CD4-positive, alpha-beta T cell treated with Interleukin-17A for 4 hours (primary cell): ENCODE data around the gene KRTAP12-2.

ENCODE experiments used
- DNase-seq: peaks from one replicate; pipeline ENCODE4 v3.0.0-alpha.2; 2020; ENCODE audit warnings: mixed read lengths

Gene KRTAP12-2

GRCh38 chr21:44666401-44667320 is at the start of gene KRTAP12-2:
TSS of gene KRTAP12-2 (minus strand) at chr21:44666927. CDS start at chr21:44666886, 41 bp downstream.
- DNase-seq: no peak

GRCh38 chr21:44714905-44715304 is 48.2 kb upstream of the KRTAP12-2 start:
- no peak for DNase-seq

- no peak for DNase-seq
These were observed 47.1 kb upstream of the KRTAP12-2 start for GRCh38 chr21:44713846-44714245.

GRCh38 chr21:44713130-44713529 is 46.4 kb upstream of the KRTAP12-2 start:
- no peak for DNase-seq

- no peak for DNase-seq
These were observed 45.7 kb upstream of the KRTAP12-2 start for GRCh38 chr21:44712203-44713028.

- DNase-seq: no peak
These were observed 44.8 kb upstream of the KRTAP12-2 start, which contains the start of gene TSPEAR for GRCh38 chr21:44711327-44712202. TSS of gene TSPEAR (minus strand) at chr21:44711572. CDS start at chr21:44711514, 58 bp downstream.

- no peak for DNase-seq
These were observed 44.1 kb upstream of the KRTAP12-2 start for GRCh38 chr21:44710756-44711326.

- DNase-seq: no peak
These were observed 43.6 kb upstream of the KRTAP12-2 start for GRCh38 chr21:44710294-44710665.

GRCh38 chr21:44709426-44710293 is 42.9 kb upstream of the KRTAP12-2 start:
- peak; percentile 49 for DNase-seq

GRCh38 chr21:44708866-44709425 is 42.2 kb upstream of the KRTAP12-2 start:
- DNase-seq: no peak

- no peak for DNase-seq
These were observed 41.6 kb upstream of the KRTAP12-2 start for GRCh38 chr21:44708213-44708865.

- no peak for DNase-seq
These were observed 40.2 kb upstream of the KRTAP12-2 start for GRCh38 chr21:44706706-44707581.

GRCh38 chr21:44706026-44706705 is 39.4 kb upstream of the KRTAP12-2 start:
- no peak for DNase-seq

GRCh38 chr21:44704636-44705001 is 37.9 kb upstream of the KRTAP12-2 start:
- DNase-seq: no peak

GRCh38 chr21:44703731-44704635 is 37.3 kb upstream of the KRTAP12-2 start:
- DNase-seq: no peak

- DNase-seq: no peak
These were observed 36.4 kb upstream of the KRTAP12-2 start for GRCh38 chr21:44702973-44703730.
